GM21786 (cell line): ENCODE data around the gene CCNQ.

Source experiments
- ATAC-seq: cut with Tn5 transposase; IDR thresholded peaks from one replicate; pipeline ENCODE4 v1.9.1; 2021; ENCODE audit not compliant: unreplicated experiment

CCNQ gene

DNA sequence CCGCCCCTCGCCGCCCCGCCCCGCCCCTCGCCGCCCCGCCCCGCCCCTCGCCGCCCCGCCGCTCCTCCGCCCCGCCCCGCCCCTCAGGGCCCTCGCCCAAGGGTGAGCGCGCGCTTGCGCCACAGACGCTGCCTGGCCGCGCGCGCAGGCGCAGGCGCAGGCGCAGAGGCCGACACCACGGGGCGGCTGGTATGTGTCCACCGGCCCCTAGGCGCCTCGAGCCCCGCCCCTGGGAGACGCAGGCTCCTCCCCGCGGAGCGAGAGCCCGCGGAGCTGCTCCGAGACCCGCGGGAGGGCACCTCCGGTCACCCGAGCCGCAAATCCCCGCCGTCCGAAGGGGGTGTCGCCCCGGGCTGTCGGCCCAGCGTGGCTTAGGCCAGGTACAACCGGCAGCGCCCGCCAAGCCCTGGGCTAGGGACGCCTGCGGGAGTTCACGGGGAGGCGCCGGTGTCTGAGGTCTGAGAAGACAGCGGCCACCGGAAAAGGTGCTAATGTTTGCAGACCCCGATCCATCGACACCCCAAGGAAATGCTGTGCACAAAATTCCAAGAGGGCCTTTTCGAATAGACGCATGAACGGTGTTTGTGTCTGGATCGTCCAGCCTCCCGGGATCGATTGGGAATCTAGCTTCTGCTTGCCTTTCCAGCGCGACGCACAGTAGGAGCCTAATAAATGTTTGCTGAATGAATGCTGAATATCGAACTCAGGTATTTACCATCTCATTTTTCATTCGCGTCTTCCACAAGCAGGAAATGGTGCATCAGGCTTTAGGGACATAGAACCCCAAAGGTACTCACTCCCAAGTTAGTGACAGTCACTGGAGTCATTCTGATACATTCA lies 473 bp upstream of the CCNQ start:
- peak; percentile 81 for ATAC-seq

DNA sequence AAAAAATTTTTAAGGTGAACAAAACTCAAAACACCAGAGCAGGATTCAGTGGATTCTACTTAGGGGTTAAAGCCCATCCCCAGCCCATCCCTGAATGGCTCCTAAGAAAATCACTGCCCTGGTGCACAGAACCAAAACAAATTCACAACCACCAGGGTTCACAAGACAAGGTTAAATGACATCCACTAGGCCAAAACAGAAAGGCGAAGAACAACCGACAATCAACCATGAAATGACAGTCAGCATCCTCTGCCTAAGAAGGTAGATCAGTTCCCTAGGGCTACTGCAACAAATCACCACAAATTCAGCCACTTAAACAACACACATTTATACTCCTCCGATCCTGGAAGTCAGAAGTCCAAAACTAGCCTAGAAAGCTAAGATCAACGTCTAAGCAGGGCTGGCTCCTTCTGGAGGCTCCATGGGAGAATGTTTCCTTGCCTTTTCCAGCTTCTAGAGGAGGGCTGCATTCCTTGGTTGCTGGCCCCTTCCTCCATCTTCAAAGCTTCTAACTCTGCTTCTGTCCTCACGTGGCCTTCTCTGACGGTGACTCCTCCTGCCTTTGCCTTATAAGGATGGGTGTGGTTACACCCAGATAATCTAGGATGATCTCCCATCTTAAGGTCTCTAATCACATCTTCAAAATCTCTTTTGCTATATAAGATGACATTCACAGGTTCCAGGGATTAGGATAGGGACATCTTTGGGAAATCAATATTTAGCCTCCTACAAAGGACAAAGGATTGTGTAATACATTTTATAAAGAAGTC lies 1.8 kb downstream of the CCNQ start:
- ATAC-seq: no peak

DNA sequence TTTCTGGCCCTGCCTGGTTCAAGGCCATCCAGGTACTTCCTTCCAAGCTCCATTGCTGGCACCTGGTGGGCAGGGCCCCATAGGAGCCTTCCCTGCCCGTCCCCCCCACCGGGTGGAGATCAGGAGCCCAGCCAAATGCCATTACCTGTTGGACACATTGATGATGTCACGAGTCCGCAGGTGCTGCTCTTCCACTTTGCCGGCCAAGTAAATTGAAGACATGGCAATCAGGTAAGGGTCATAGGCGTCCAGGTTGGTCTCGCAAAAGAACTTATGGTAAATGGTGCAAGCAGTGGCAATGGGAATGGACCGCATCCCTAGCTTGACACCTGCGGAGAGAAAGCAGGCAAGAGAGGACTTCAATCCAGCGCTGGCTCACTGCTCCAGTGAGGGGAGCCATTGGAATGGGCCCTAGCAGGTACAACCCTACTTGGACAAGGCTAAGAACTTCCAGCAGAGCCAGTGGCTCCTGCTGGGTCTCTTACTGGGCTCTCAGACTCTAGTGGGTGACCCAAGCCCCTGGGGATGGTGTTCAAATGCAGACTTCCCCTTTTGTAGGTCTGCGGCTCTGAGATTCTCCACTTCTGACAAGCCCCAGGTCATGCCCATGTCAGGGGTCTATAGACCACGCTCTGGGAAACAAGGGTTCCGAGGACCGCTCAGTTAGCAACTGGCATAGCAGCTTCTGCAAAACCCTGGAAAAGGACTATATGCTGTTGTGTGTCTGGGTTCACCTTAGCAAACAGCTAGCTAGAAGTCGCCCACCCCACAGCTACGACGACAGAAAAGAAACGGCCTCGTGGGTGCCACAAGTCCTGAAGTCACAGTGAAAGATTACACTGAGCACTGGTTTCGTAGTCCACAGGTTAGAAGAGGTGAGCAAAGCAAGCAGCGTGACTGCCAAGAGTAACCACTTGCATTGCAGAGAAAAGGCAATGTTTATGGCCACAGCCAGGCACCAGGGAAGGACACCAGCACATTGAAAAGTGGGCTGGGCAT lies 2.8 kb downstream of the CCNQ start:
- no peak for ATAC-seq

DNA sequence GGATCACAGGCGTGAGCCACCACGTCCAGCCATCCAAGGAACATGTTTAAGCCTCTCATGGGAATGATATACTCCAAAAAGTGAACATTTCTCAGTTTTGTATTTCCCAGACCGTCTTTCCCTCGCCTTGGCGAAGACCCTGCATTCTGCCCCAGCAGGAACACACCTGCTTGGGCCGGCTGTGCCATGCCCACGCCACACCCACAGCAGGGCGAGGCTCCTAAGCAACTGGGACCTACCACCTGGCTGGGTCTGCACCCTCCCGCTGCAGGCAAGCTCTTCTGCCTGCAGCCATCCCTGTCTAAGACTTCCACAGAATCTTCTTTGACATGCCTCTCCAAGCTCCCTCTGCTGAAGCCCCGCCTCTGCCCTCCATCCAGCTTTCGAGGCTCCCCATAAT lies 3.6 kb downstream of the CCNQ start:
- no peak for ATAC-seq

DNA sequence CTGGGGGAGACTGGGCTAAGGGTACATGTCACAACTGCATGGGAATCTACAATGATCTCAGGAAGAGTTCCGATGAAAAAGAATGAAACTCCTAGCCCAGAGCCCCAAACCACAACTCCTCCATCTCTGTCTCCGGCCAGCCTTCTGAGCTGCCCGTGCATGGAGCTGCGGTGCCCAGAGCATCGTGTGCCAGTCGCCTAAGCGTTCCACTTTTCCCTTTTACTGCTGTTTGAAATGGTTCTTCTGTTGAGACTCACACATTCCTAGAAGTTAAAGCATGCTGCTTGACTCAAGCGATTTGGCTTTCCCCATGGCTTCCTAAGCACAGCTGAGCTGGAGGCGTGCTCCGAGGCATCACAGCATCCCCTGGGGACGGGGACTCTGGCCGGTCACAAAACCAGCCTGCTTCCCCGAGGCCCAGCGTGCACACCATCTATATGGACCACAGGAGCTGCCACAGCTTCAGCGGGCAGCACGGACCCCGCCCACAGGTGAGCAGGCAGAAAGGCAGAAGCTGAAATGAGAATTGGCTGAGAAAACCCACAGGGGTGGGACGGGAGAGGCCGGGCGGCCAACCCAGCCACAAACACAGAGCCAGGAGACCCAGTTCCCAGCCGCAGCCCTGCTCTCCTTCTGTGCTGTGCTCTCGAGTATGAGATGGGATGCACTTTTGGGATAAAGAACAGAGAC lies 5.0 kb downstream of the CCNQ start:
- no peak for ATAC-seq

DNA sequence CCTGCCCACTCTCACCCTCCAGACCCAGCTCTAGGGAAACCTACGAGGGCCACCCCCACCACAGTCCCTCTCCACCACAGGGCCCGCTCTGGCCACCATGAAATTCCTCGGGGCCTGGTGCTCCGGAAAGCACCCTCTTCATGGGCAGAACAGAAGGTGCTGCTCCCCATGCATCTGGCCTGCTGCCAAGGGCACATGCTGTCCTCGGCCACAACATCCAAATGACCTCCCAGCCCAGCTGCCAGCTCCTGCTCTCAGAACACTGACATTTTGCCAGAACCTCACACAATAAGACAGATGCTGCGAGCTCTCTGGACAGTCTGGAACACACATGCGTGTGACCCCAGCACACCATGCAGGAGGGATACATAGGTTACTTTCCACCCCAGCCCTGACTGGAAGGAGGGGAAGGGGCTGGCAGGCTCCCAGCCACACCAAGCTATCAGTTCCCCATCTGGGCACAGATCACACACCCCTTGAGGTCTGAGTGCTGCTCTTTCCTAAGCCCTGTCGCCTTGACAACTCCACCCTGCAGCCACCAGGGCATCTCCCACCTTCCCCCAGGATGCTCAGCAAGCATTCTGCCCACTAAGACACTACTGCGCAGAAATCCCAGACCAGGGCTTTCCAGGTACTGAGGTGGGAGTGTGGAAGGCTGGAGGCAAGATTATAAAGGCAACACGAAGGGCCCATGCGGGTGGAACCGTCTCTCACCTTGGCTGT lies 5.8 kb downstream of the CCNQ start:
- ATAC-seq: no peak

DNA sequence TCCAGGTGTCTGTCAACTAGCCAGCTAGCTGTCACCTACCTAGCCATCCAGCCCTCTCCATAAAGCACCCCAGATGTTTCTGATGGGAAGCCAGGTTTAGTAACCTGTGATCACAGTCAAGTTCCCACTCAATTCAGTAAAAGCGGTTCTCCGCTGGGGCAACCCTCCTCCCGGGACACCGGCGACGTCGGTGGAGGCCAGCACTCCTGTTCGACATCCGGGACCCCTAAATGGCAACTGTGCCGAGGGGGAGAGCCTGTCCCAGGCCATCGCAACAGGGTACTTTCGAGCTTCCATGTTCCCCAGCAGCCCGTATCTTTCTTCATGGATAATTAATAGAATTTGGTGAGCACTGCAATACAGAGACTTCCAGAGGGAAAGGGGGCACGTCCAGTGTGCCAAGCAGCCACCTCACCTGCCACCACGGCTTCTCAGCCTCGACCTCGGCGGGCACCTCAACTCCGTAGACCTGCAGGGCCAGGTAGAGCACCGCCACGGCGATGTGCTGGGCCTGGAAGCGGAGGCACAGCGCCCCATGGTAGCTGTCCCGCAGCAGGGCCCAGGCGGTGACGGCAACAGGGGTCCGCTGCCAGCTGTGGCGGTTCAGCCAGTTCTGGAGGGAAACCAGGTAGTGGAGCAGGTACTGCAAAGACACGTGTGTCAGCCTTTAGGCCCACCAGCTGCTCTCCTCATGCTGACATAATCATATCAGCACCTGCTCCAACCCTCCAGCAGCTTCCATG lies 6.7 kb downstream of the CCNQ start:
- ATAC-seq: no peak

DNA sequence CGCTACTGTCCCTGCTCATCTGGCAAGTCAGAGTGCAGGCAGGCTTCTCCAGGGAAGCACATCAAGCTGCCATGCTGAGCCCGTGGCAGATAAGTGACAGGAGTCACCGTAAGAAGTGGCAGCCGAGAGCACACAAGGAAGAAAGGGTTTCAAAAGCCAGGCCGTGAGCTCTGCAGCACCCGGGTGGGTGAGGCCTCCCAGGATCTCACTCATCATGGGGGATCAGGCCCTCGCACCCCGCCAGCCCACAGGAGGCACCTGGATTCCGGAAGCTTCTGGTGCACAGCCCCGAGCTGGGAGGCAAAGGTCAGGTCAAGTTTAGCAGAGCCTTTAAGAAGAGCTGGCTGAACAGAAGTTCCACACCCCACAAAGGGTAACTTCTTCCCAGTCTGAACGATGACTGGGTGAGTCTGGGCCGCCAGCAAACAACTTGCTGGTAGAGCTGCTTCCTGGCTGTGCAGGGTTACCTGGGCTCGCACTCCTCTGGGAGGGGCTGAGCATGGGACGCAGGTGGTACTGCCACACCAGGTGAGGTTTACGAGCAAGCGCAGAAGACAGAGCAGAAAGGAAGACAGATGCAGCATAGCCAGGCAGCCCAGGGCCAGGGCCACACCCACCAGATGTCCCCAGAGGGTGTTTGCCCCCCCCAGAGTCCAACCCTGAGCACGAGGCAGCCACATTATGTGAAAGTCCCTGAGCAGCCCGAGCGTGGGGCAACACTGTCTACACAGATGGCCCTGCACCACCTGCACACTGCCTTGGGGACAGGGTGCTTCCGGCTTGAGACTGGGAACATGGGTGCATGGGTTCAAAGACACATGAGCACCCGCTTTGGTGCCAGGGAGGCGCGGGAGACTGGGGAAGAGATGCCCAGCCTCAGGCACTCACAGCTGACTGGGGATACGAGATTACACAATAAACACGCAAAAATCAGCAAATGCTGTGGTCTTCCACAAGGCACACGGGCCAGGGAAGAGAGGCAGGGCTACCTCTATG lies 7.7 kb downstream of the CCNQ start:
- ATAC-seq: no peak

DNA sequence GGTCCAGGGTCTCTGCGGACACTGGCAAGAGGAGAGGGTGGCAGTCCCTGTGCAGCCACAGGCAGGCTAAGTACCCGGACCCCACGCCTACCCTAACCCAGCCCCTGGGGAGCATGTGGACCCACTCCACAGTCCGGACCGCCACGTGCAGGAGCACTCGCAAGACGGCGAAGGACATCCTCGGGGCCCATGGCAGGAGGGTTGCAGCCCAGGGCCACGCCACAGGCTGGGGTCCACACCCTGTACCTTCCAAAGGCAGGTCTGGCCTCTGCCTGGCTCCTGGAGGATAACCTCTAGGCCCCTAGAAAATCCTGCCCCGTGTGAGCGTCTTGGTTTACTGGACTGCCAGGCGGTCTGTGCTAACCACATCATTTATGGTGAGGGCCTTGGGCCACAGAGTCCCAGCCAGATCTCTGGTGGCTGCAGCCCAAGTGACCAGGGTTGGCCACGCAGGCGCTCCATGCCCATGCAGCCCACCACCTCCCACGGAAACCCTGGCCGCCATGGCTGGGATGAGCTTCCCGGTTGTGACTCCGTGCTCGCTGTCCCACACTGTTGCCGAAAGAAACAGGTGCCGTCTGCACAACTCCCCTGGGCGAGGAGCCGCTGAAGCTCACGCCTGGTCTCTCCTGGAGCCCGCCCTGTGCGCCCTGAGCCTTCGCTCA lies 10.0 kb downstream of the CCNQ start:
- no peak for ATAC-seq

DNA sequence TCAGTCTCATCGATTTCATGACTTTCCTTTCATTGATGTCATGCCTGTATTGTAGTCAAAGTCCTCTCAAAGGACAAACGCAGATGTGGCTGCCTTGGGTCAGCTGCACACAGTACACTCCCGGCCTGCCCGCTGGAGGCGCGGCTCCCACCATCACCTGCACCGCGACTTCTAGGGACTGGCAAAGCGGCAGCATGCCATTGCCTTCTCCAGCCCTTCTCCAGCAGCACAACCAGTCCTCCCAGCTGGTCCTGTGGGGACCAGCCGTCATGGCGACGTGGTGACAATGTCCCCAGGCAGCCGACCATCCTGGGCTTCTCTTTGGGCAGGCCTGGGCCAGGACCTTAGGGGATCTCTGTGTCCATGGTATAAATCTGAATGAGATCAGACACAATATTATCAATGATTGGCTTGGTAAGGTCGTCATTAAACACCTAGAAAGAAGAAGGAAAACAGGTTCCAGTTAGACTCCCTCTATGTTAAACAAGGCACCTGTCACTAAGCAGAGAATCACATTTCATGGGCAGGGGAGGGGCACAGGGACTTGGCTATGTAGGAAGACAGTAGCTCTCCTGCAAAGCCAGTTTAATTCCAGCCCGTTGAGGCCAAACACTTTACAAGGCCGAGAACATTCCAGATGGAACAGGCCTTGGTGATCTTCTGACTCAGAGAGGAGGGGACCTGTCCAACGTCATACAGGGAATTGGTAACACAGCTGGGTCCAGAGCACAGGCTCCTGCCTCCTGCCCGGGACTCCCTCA lies 10.7 kb downstream of the CCNQ start:
- ATAC-seq: no peak

DNA sequence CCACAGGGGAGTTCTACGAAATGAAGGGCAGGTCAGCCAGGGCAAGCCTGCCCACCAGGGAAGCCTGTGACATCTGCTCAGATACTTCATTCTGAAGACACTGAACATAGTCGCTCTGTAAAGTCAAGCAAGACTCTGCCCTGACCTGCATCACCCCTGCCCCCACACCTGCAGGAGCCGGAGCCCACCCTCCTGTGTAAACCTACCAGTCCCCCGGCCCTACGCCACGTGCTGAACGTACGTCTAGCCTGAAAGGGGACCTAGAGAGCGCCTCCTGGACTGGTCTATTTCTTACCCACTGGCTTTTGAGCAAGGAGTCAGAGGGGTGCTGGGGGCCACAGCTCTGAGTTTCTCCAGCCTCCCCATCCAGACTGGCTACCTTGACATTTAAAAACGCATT lies 11.6 kb downstream of the CCNQ start:
- no peak for ATAC-seq

DNA sequence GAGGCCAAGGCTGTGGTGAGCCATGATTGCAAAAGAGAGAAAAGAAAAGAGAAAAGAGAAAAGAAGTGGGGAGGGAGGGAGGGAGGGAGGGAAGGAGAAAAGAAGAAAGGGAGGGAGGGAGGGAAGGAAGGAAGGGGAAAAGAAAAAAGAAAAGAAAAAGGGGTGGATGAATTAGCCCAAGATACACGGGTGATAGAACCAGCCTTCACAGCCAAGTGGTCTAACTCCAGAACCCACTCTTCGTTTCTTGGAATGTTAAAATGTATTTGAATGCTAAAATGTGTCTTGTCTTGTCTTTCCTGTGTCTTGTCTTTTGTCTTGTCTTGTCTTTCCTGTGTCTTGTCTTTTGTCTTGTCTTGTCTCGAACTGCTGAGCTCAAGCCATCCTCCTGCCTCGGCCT lies 13.1 kb downstream of the CCNQ start:
- no peak for ATAC-seq

DNA sequence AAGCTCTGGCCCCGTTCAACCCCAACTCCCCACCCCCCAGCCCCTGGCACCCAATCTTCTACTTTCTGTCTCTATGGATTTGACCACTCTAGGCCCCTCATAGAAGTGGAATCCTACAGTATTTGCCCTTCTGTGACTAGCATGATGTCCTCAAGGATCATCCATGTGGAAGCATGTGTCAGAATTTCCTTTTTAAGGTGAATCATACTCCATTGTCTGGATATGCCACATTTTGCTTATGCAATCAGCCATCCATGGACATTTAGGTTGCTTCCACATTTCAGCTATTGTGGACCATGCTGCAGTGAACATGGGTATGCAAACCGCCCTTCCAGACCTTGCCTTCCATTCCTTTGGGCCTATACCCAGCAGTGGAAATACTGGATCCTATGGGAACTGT lies 15.5 kb downstream of the CCNQ start:
- ATAC-seq: no peak

DNA sequence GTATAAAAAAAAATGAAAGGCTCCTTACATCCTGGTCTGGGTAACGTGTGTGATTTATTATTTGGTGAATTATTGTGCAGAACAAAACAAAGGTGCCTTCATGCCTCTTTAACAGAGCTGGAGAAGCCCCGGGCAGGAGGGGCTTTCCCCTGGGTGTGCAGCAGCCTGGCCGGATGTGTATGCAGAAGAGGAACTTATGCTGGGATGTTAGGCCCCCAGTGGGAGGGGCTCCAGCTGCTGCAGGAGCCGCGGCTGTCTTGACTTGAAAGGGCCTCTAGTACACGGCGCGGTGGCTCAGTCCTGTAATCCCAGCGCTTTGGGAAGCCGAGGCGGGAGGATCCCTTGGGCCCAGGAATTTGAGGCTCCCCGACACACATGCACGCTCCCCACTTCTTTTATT lies 16.0 kb downstream of the CCNQ start:
- peak; percentile 100 for ATAC-seq

DNA sequence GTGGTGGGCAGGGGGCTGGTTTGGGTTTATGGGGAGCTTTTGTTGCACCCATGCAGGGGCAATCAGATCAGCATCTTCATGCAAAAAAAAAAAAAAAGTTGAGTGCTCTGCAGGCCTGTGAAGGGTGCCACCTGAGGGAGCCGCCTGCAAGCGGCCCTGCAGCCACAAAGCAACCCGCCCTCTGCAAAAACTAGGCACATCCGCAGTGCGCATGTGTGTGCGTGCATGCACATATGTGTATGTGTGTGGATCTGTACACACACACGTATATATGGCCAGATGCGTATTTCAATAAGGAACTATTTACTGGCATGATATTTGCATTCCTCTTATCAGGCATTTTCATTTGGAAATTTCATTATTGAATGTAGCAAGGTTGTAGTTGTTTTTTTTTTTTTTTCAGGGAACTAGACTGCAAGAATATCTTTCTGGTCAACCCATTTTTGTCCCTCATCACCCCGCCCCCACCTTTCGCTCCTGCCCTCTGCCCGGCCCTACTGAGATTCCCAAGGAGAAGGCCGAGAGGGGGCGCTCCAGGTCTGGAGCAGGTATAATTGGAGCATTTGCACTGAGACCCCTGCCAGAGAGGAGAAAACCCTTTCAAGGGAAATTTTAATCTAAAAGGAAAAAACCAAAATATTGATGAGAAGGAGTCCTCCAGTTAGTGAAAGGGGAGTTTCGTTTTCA lies 18.1 kb downstream of the CCNQ start:
- no peak for ATAC-seq

DNA sequence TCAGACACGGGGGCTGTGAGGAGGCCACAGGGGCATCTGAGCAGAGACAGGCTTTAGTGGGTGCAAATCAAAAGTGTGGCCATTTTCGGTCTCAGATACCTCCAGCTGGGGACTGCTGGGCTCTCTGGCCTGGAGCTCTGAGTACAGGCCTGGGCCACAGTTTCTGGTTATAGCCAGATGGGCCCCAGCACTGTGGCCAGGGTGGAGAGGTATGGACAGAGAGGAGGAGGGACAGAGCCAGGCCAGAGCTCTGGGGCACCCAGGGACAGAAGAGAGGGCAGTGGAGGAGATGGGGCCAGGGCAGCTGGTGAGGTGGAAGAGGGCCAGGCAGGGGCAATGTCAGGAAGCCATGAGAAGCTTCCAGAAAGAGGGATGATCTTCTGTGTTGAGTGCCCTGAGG lies 20.1 kb downstream of the CCNQ start:
- ATAC-seq: no peak
